Right lobe of liver (tissue), 4 donors: Measurements from ENCODE around the gene XPOT.

Source experiments
- CTCF ChIP-seq, 4 donors: fragments of 200-600 bp in 3 of 4; fragments of 450-650 bp in 1 of 4; IDR thresholded peaks; one replicate each; pipeline versions ENCODE4 v1.5.1 to v1.8.0; 2016 to 2022; ENCODE audit warnings: antibody characterized with exemption in 4 of 4, mild to moderate bottlenecking in 2 of 4
- POLR2A ChIP-seq: fragments of 450-650 bp; IDR thresholded peaks from one replicate; pipeline ENCODE4 v1.6.1; 2017; ENCODE audit warnings: antibody characterized with exemption, mild to moderate bottlenecking
- donor health status: DM: no; HTN: no; CAD: no.
- donor health status: DM: no; HTN: no; CAD: no.
- donor health status: DM: no; HTN: yes; CAD: no.

GRCh38 chr12:64493513-64493912 lies 89.3 kb downstream of the XPOT start:
- TF ChIP-seq CTCF (IDR thresholded peaks at IDR 0.05) (no peak), POLR2A (no peak)
